Body of pancreas (tissue), 4 donors: Measurements from ENCODE around the gene SMIM1. TPM values are rescaled to one million over a fixed set of nuclear protein-coding genes. Genes with fewer than 3 reads are reported as not detected.

Experiments used
- ATAC-seq: fragments of 150-250 bp; one replicate; pipeline ENCODE4 v1.9.1; 2016
- DNase-seq, 4 donors: peaks; one replicate each; pipeline ENCODE4 v3.0.0-alpha.2; 2019
- H3K27ac ChIP-seq, 4 donors: fragments of 200-600 bp; sonication (generic); 1 replicate in 3 of 4; 2 replicates in 1 of 4; pipeline versions ENCODE4 v1.5.1 to v1.6.1; 2016 to 2019; ENCODE audit warnings: mild to moderate bottlenecking in 1 of 4, mixed read lengths in 1 of 4, moderate library complexity in 1 of 4
- H3K27me3 ChIP-seq, 2 donors: fragments of 200-600 bp; sonication (generic); one replicate each; pipeline ENCODE4 v1.6.0; 2016; ENCODE audit warnings: mild to moderate bottlenecking in 1 of 2
- H3K36me3 ChIP-seq, 2 donors: fragments of 200-600 bp; sonication (generic); replicated peaks in 1 of 2; 2 replicates each; pipeline ENCODE4 v1.5.1; 2016; ENCODE audit warnings: low read depth in 2 of 2; ENCODE audit not compliant: insufficient read depth in 1 of 2
- H3K4me1 ChIP-seq: fragments of 200-600 bp; sonication (generic); one replicate; pipeline ENCODE4 v1.6.0; 2016
- H3K4me3 ChIP-seq, 2 donors: fragments of 200-600 bp; sonication (generic); 1 replicate in 1 of 2; 2 replicates in 1 of 2; pipeline ENCODE4 v1.5.1; 2016 to 2019
- H3K9me3 ChIP-seq, 3 donors: fragments of 200-600 bp; sonication (generic); 1 replicate in 2 of 3; 2 replicates in 1 of 3; pipeline ENCODE4 v1.5.1; 2016
- POLR2A ChIP-seq, 3 donors: fragments of 450-650 bp; IDR thresholded peaks; one replicate each; pipeline ENCODE4 v1.6.1; 2016; ENCODE audit warnings: antibody characterized with exemption in 3 of 3, mild to moderate bottlenecking in 2 of 3
- WGBS, 2 donors: methylation state at CpG; one replicate each; pipeline ENCODE4 v1.1.5; 2017; 5-methylcytosine and 5-hydroxymethylcytosine counted together
- intact Hi-C: fragments of 100-400 bp; cut with DNase I; formaldehyde crosslinking; loops from one replicate; pipeline ENCODE4 v1.15.1; 2023
- total RNA-seq, 2 donors: library from RNA; depleted of rRNA; stranded (reverse); fragments of >200 nt; gene quantifications; one replicate each; pipeline ENCODE4 v1.1.0, GENCODE V29; 2016
- TF ChIP-seq, protein P1 (sequence below), 7 experiments: fragments of 450-650 bp in 4 of 7; fragments of 200-600 bp in 3 of 7; sonication (generic) in 3 of 7; IDR thresholded peaks; one replicate each; pipeline ENCODE4 v1.5.1; 2016 to 2019; ENCODE audit warnings: antibody characterized with exemption in 7 of 7

Gene SMIM1
- total RNA-seq, 2 donors from 2014 or later = 5.2 TPM; not detected in 1

DNA sequence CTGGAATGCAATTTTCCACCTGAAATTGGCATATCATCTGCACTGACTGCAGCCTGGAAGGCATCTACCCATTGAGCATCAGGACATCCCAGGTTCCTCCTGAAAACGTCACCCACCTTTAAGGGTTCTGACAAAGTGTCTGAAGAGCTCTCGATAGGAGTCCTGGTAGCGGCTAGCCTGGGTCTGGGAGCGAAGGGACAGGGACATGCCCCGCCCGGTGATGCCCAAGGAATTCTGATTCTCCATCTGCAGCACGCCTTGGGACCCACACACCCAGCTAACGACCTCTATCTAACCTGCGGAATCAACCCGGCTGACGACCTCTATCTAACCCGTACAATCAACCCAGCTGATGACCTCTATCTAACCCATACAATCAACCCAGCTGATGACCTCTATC, 33.6 kb upstream of the SMIM1 start:
- intact Hi-C loops = no loop called here
- DNase-seq (no peak), ATAC-seq (no peak)
- TF ChIP-seq, protein P1, sequence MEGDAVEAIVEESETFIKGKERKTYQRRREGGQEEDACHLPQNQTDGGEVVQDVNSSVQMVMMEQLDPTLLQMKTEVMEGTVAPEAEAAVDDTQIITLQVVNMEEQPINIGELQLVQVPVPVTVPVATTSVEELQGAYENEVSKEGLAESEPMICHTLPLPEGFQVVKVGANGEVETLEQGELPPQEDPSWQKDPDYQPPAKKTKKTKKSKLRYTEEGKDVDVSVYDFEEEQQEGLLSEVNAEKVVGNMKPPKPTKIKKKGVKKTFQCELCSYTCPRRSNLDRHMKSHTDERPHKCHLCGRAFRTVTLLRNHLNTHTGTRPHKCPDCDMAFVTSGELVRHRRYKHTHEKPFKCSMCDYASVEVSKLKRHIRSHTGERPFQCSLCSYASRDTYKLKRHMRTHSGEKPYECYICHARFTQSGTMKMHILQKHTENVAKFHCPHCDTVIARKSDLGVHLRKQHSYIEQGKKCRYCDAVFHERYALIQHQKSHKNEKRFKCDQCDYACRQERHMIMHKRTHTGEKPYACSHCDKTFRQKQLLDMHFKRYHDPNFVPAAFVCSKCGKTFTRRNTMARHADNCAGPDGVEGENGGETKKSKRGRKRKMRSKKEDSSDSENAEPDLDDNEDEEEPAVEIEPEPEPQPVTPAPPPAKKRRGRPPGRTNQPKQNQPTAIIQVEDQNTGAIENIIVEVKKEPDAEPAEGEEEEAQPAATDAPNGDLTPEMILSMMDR (IDR thresholded peaks at IDR 0.05) = no peak
- TF ChIP-seq POLR2A (IDR thresholded peaks at IDR 0.05) = no peak
- Histone ChIP-seq H3K9me3 (no peaks in the 10 kb centered on the region), H3K27me3 (no peaks in the 10 kb centered on the region), H3K4me1 (no peaks in the 10 kb centered on the region), H3K4me3 (no peak overlapping the region), H3K27ac (no peak overlapping the region), H3K36me3 (peaks cover 0 to 8% of the 10 kb centered on the region in 2 donors)
- WGBS, 2 donors = 93 to 94% methylated on average over 12 of the region's 12 CpGs

DNA sequence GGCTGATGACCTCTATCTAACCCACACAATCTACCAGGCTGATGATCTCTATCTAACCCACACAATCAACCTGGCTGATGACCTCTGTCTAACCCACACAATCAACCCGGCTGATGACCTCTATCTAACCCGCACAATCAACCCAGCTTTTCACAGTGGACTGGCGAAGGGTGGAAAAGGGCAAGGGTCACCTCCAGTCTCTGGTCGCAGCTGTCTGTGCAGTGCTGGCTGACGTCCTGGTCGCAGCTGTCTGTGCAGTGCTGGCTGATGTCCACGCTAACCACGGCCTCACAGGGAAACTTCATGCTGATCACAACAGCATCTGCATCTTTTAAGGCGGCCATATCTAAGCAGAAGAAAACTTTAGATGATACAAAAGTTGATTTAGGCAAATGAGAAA, 32.5 kb upstream of the SMIM1 start:
- no peaks in the 10 kb centered on the region for H3K27me3 ChIP-seq
- H3K4me3 ChIP-seq = no peak overlapping the region
- 84 to 91% methylated on average over 9 of the region's 9 CpGs for WGBS, 2 donors
- H3K4me1 ChIP-seq = peaks cover 7% of the 10 kb centered on the region
- H3K9me3 ChIP-seq = no peaks in the 10 kb centered on the region
- peaks cover 0 to 8% of the 10 kb centered on the region in 2 donors for H3K36me3 ChIP-seq
- intact Hi-C loops = no loop called here
- ATAC-seq = no peak
- TF ChIP-seq, protein P1 (IDR thresholded peaks at IDR 0.05) = no peak
- TF ChIP-seq POLR2A (IDR thresholded peaks at IDR 0.05) = no peak
- no peak for DNase-seq
- no peak overlapping the region for H3K27ac ChIP-seq

DNA sequence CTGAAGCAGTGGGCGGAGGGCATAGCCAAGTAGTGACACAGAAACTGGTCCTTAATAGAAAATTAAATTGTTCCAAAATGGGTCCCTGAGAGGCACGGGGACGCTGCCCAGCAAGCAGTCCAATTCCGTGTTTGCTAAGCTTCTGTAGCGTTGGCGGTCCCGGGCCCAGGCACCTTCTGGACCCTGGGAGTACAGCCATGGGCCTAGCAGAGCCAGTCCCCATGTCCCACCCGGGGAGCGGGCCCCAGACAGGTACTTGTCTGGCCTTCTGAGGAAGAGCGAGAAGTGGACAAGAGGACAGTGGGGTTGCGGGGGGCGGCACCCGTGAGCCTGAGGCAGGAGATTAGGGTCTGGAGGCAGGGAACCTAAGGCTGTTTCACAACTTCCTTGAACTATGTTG, 31.8 kb upstream of the SMIM1 start:
- no peaks in the 10 kb centered on the region for H3K27me3 ChIP-seq
- ATAC-seq (no peak), DNase-seq (no peak)
- H3K9me3 ChIP-seq = no peaks in the 10 kb centered on the region
- no peak overlapping the region for H3K27ac ChIP-seq
- peaks cover 0 to 8% of the 10 kb centered on the region in 2 donors for H3K36me3 ChIP-seq
- 89 to 95% methylated on average over 9 to 13 of the region's 13 CpGs for WGBS, 2 donors
- peaks cover 14% of the 10 kb centered on the region for H3K4me1 ChIP-seq
- intact Hi-C loops = no loop called here
- TF ChIP-seq, protein P1 (IDR thresholded peaks at IDR 0.05) = no peak
- no peak for TF ChIP-seq POLR2A (IDR thresholded peaks at IDR 0.05)
- H3K4me3 ChIP-seq = no peak overlapping the region

DNA sequence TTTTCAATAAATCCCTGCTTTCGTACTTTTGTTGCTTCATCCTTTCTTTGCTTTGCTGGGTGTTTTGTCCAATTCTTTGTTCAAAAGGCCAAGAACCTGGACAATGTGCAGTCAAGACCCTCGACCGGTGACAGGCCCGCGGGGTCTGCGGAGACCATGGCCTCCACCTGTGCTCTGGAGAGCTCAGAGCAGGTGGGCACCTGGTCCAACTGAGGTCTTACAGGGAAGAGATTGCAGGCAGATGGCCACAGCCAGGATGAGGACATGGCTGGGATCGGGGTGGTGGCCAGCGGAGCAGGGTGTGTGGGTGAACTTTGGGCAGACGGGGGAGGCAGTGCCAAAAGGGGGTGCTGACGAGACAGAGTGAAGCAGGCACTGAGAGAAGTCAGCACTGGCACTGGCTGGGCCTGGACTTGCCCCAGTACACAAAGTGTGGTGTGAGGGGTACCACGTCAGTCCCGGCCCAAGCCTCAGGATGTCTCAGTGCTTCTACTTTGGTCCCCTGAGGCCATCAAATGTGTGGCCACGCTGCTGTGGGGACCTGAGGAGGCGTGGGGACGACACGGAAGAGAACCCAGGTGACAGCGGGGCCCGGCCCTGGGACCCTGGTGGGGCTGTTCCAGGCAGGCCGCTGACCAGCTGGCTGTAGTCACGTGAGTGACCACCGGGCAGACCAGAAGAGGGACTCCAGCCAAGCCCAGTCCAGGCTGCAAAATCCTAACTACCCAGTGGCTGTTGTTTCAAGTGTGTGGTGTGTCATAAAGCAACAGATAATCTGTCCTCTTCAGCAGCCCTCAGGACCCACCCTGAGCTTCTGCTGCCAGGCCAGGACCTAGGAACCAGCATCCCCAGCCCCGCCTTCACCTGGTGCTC, 30.7 kb upstream of the SMIM1 start:
- H3K4me1 ChIP-seq = peaks cover 24% of the 10 kb centered on the region
- DNase-seq (no peak), ATAC-seq (no peak)
- WGBS, 2 donors = 92 to 97% methylated on average over 17 to 21 of the region's 22 CpGs
- intact Hi-C loops = no loop called here
- no peaks in the 10 kb centered on the region for H3K9me3 ChIP-seq
- TF ChIP-seq, protein P1 (IDR thresholded peaks at IDR 0.05) = no peak
- TF ChIP-seq POLR2A (IDR thresholded peaks at IDR 0.05) = no peak
- H3K4me3 ChIP-seq = no peak overlapping the region
- no peak overlapping the region for H3K27ac ChIP-seq
- no peaks in the 10 kb centered on the region for H3K27me3 ChIP-seq
- H3K36me3 ChIP-seq = peaks cover 0 to 8% of the 10 kb centered on the region in 2 donors
